Measurements from ENCODE around the gene AMBRA1.

GRCh38 chr11:46616551-46617133, 22.8 kb upstream of the AMBRA1 start:
- TF ChIP-seq CTCF (IDR thresholded peaks at IDR 0.05), result no peak
- peak in 1 of 2 donors; percentile 64 for TF ChIP-seq POLR2A (IDR thresholded peaks at IDR 0.05)
